ENCODE data around the gene FOXP3. TPM values are rescaled to one million over a fixed set of nuclear protein-coding genes. Genes with fewer than 3 reads are reported as not detected.

FOXP3 gene
- total RNA-seq, 1 experiment from 2014 or later = not detected

- Histone ChIP-seq H3K27ac (ENCODE audit: low read depth, low read length, poor library complexity, severe bottlenecking) (peak within 1 kb of the TSS; percentile 97), H3K4me3 (ENCODE audit: low read depth, low read length, poor library complexity, severe bottlenecking) (peak within 1 kb of the TSS; percentile 63), H3K36me3 (ENCODE audit: insufficient read depth, low read length, poor library complexity, severe bottlenecking) (no peaks in the 10 kb centered on the region), H3K9me3 (ENCODE audit: low read depth, low read length, poor library complexity, severe bottlenecking) (no peaks in the 10 kb centered on the region), H3K4me1 (ENCODE audit: insufficient read depth, low read length, poor library complexity, severe bottlenecking) (peaks cover 11% of the 10 kb centered on the region), H3K27me3 (replicated peaks; ENCODE audit: insufficient read depth, low read depth, low read length, poor library complexity) (no peaks in the 10 kb centered on the region)
- BruUV-seq (replicated peaks) = no TSS peak
- DNase-seq (ENCODE audit: low spot score) = no peak
- intact Hi-C loops (cut with micrococcal nuclease; ENCODE audit: unreplicated experiment) = no loop called here
- POLR2A ChIA-PET (ENCODE audit: low non-redundant PET) = no interaction called here
- CTCF ChIA-PET = no interaction called here
- no peak for TF ChIP-seq CTCF (conservative IDR thresholded peaks at IDR 0.05; ENCODE audit: low read depth, low read length)
These were observed 5.3 kb upstream of the FOXP3 start, which contains the start of gene PPP1R3F for GRCh38 chrX:49269767-49270248. Gene PPP1R3F (plus strand): TSS chrX:49269793. CDS start chrX:49269870, 77 bp downstream.

GRCh38 chrX:49269010-49269766, 4.7 kb upstream of the FOXP3 start:
- intact Hi-C loops (cut with micrococcal nuclease; ENCODE audit: unreplicated experiment) = no loop called here
- DNase-seq (ENCODE audit: low spot score) = peak; percentile 97
- Histone ChIP-seq H3K4me1 (ENCODE audit: insufficient read depth, low read length, poor library complexity, severe bottlenecking) (peaks cover 11% of the 10 kb centered on the region), H3K27ac (ENCODE audit: low read depth, low read length, poor library complexity, severe bottlenecking) (peak overlapping the region; percentile 97), H3K27me3 (replicated peaks; ENCODE audit: insufficient read depth, low read depth, low read length, poor library complexity) (no peaks in the 10 kb centered on the region), H3K36me3 (ENCODE audit: insufficient read depth, low read length, poor library complexity, severe bottlenecking) (no peaks in the 10 kb centered on the region), H3K9me3 (ENCODE audit: low read depth, low read length, poor library complexity, severe bottlenecking) (no peaks in the 10 kb centered on the region), H3K4me3 (ENCODE audit: low read depth, low read length, poor library complexity, severe bottlenecking) (peak overlapping the region; percentile 63)
- POLR2A ChIA-PET (ENCODE audit: low non-redundant PET) = interaction anchor here (0.6 to 0.9 kb wide), 3 partner anchors 78 to 1414 kb away, joined by 3 to 4 read pairs (median 4); partner anchors contain the start of gene HDAC6
- TF ChIP-seq EZH2 (IDR thresholded peaks at IDR 0.05; ENCODE audit: borderline replicate concordance, low read depth, low read length, poor library complexity, severe bottlenecking) (no peak), CTCF (conservative IDR thresholded peaks at IDR 0.05; ENCODE audit: low read depth, low read length) (no peak)
- CTCF ChIA-PET = no interaction called here
- BruUV-seq (replicated peaks) = no TSS peak

- peaks cover 11% of the 10 kb centered on the region for H3K4me1 ChIP-seq (ENCODE audit: insufficient read depth, low read length, poor library complexity, severe bottlenecking)
- intact Hi-C loops (cut with micrococcal nuclease; ENCODE audit: unreplicated experiment) = no loop called here
- H3K27ac ChIP-seq (ENCODE audit: low read depth, low read length, poor library complexity, severe bottlenecking) = peak overlapping the region; percentile 97
- no peaks in the 10 kb centered on the region for H3K36me3 ChIP-seq (ENCODE audit: insufficient read depth, low read length, poor library complexity, severe bottlenecking)
- no peak for DNase-seq (ENCODE audit: low spot score)
- no peaks in the 10 kb centered on the region for H3K9me3 ChIP-seq (ENCODE audit: low read depth, low read length, poor library complexity, severe bottlenecking)
- H3K4me3 ChIP-seq (ENCODE audit: low read depth, low read length, poor library complexity, severe bottlenecking) = peak overlapping the region; percentile 63
- BruUV-seq (replicated peaks) = TSS peak; percentile 99
- no peaks in the 10 kb centered on the region for H3K27me3 ChIP-seq (replicated peaks; ENCODE audit: insufficient read depth, low read depth, low read length, poor library complexity)
- ChIA-PET CTCF (no interaction called here), POLR2A (ENCODE audit: low non-redundant PET) (interaction anchor here (0.6 to 0.9 kb wide), 2 partner anchors 78 to 467 kb away, joined by 3 to 4 read pairs; partner anchors contain the start of gene HDAC6)
- TF ChIP-seq EZH2 (IDR thresholded peaks at IDR 0.05; ENCODE audit: borderline replicate concordance, low read depth, low read length, poor library complexity, severe bottlenecking) (no peak), CTCF (conservative IDR thresholded peaks at IDR 0.05; ENCODE audit: low read depth, low read length) (no peak)
These were observed 4.1 kb upstream of the FOXP3 start for GRCh38 chrX:49268702-49269009.

Measured in A673 (cell line).